ENCODE results near the gene NEDD9.
A peak's percentile ranks its signal among the peaks of the same experiment; 100 is the strongest.

Gene NEDD9

DNA sequence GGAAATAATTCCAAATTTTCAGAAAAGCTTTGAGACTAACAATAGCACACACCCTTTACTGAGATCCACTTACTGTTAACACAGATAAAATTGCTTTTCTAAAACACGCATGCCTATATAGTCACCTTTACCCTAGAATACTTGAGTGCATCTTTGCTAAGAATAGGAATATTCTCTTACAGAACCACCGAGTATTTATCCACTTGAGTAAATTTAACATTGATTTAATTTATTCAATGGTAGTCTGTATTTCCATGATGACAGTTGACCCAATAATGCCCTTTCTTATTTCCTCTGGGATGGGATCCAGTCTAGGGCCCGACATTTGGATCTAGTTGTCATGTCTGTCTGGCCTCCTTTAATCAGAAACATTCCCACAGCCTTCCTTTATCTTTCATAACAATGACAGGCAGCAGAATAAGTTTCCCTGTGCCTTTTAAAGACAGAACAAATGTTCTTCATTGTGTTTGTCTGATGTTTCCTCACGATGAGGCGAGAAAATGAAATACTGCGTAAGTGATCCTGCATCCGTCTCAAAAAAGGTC, 64.3 kb downstream of the NEDD9 start:
- Mint-ChIP-seq H3K27me3 (no peaks in the 10 kb centered on the region), H3K27ac (no peak overlapping the region), H3K4me1 (peaks cover 47% of the 10 kb centered on the region), H3K4me3 (no peak overlapping the region), H3K9me3 (no peaks in the 10 kb centered on the region)
- DNase-seq (no peak), ATAC-seq (no peak)

DNA sequence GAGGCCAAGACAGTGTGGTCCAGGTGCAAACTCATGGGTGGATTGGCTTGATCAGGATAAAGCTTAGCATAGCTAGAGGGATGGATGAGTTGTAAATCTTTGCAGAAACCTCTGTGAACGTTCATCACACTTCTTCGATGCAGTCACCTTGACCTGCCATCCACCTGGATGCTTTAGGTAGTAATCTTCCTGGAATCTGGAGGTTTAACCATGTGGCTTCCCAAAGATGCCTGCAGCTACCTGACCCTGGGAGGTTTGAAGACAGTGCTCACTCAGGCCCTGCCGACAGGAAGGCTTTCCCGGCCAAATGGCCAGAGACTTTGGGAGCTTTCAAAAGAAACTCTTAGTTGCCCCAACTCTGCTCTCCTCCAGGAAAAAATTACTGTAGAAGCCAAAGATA, 65.5 kb downstream of the NEDD9 start:
- Mint-ChIP-seq H3K4me1 (peaks cover 35% of the 10 kb centered on the region), H3K27ac (no peak overlapping the region), H3K27me3 (no peaks in the 10 kb centered on the region), H3K4me3 (no peak overlapping the region), H3K9me3 (no peaks in the 10 kb centered on the region)
- DNase-seq (no peak), ATAC-seq (no peak)

DNA sequence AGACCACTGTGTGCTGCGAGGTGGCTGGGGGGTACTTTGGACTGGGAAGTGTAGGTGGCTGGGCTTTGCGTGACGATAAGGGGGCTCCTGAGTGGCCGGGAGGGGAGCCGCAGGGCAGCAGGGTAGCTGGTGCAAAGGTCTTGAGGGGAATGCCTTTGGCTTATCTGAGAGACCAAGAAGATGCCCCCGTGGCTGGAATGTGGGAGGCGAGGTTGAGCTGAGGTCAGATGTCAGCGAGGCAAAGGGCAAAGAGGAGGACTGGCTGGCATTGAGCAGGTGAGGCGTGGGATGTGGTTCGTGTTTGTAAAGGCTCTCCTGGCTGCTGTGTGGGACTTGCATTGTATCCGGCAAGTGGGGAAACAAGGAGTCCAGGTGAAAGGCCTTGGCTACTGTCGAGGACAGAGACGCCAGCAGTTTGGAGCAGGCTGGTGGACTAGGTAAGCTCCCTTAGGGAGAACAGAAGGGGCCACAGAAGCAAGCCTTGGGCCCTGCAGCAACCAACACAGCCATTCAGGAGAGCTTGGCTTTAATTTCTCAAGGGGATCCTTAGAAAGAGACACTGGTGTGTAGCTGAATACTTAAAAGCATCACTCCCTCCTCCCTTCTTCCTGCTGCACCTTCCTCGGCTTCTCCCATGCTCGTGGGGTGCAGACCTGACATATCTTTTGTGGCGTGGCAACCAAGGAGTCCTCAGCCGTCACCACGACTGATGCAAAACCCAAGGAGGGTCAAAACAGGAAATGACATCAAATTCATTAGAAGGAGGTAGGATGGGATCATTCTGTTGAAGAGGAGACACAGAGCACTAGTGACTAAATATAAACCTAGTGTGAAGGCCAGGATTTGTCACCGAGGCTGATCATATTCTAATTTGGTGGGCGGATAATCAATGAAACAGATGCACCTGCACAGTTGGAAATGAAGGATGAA, 67.5 kb downstream of the NEDD9 start:
- peaks cover 33% of the 10 kb centered on the region for H3K4me1 Mint-ChIP-seq
- no peaks in the 10 kb centered on the region for H3K27me3 Mint-ChIP-seq
- DNase-seq (no peak), ATAC-seq (peak; percentile 51)
- no peaks in the 10 kb centered on the region for H3K9me3 Mint-ChIP-seq
- peak overlapping the region; percentile 74 to 90 for H3K27ac Mint-ChIP-seq
- no peak overlapping the region for H3K4me3 Mint-ChIP-seq

DNA sequence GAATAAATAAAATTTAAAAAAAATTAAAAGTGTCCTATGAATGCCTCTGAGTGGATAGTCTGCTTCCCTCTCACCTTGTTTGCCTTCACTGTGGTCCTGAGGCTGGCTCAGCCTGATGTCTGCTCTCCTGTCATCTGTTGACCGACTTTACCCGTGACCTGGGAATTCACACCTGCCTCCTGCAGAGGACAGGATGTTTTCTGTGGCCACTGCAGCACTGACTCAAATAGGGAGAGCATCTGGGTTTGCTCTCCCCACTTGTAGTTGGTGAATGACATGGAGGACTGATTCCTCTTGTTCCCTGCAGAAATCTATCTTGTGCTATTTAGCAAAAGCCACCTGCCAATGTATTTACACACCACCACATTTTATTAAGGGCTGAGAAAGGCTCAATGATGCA, 68.5 kb downstream of the NEDD9 start:
- Mint-ChIP-seq H3K4me3 (no peak overlapping the region), H3K9me3 (no peaks in the 10 kb centered on the region), H3K27me3 (no peaks in the 10 kb centered on the region), H3K27ac (no peak overlapping the region), H3K4me1 (peaks cover 29% of the 10 kb centered on the region)
- peak in 1 of 2 donors; percentile 45 for DNase-seq
- ATAC-seq, result peak; percentile 90

DNA sequence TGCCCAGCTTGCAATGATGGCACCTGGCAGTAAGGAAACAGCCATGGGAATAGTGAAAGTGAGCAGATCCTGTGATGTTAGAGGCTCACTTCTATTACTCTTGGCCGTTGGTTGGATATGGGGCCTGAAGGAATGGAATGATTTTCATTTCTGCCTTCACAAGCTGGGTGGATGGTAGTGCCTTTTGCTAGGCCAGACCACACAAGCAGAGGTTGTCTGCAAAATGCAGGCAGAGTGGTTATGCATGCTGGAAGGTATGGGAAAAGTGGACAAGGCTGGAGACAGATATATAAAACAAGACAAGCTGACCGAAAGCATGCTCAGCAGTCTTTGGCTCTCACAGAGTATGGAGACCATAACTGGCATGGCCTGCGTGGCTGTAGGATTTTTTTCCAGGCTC, 70.2 kb downstream of the NEDD9 start:
- DNase-seq, result no peak

DNA sequence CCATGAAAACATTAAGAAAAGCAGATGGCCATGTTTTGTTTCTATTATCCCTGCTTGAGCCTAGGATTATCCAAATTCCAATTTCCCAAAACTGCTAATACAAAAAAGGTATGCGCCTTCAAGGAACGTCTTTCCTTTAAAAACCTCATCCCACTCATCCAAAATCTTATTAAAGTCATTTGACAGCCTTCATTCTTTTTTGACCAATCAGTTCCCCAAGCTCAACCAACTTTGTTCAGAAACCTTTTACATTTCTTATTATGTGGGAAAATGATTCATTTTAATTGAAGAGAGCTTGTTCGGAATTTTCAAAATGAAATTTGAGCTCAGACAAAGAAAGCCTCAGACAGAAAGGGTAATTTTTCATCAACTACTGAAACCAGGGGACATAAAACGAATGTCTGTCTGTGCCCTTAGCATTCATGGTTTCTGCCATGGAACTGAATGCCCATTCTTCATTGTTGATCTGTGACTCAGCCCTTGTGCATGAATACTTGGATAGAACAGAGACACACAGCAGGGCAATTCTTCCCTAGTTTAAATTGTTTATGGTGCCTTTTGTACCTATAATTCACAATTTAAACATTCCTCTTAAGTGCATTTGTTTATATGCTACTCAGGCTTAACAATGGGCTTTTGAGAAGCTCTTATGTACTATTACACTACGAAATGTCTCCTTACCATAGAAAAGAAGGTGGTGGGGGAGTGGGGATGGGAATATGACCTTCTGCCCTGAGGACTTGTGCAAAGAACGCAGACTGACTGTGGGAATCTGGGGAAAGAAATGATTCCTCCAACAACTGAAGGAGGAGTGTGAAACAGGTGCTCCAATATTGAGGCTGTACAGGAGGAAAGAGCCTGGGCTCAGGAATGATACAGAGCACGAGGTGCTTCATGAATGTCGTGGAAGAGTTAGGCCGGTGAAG, 71.2 kb downstream of the NEDD9 start:
- DNase-seq (no peak), ATAC-seq (no peak)
- Mint-ChIP-seq H3K4me1 (peaks cover 26% of the 10 kb centered on the region), H3K27ac (no peak overlapping the region), H3K4me3 (no peak overlapping the region), H3K9me3 (no peaks in the 10 kb centered on the region), H3K27me3 (peaks cover 4% of the 10 kb centered on the region)

More for the DNA sequence above, 70.2 kb downstream of the NEDD9 start:
- Mint-ChIP-seq H3K4me3 (no peak overlapping the region), H3K4me1 (peaks cover 26% of the 10 kb centered on the region), H3K9me3 (no peaks in the 10 kb centered on the region), H3K27ac (no peak overlapping the region), H3K27me3 (no peaks in the 10 kb centered on the region)
- ATAC-seq, result no peak

DNA sequence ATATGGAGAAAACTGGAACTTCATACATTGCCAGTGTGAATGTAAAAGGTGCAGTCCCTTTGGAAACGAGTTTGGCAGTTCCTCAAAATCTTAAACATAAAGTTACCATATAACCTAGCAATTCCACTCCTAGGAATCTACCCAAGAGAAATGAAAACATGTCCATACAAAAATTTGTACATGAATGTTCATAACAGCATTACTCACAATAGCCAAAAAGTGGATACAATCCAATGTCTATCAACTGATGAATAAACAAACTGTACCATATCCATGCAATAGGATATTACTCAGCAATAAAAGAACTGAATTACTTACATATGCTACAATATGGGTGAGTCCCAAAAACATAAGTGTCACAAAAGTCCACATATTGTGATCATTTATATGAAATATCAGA, 72.3 kb downstream of the NEDD9 start:
- ATAC-seq (no peak), DNase-seq (no peak)
- Mint-ChIP-seq H3K27me3 (peaks cover 15% of the 10 kb centered on the region), H3K4me3 (no peak overlapping the region), H3K27ac (no peak overlapping the region), H3K4me1 (peaks cover 16% of the 10 kb centered on the region), H3K9me3 (no peaks in the 10 kb centered on the region)

DNA sequence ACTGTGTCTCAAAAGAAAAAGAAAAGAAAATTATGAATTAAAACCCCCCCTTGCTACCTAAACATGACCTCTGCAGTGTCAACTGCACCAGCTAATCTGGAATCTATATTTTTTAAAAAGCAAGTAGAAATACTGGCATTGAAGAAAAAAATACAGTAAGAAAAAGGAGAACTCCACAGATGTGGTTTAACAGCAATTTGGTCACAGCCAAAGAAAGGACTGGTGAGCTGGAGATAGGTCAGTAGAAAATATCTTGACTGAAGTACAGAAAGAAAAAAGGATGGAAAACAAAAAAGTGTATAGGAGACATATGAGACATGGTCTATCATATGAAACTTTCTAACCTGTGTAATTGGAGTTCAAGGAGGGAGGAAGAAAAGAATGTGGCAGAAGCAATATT, 76.9 kb downstream of the NEDD9 start:
- no peak overlapping the region for H3K27ac Mint-ChIP-seq
- H3K27me3 Mint-ChIP-seq, result peaks cover 29% of the 10 kb centered on the region
- no peak for DNase-seq
- H3K4me1 Mint-ChIP-seq, result peaks cover 17% of the 10 kb centered on the region
- H3K9me3 Mint-ChIP-seq, result no peaks in the 10 kb centered on the region
- ATAC-seq, result no peak
- no peak overlapping the region for H3K4me3 Mint-ChIP-seq

DNA sequence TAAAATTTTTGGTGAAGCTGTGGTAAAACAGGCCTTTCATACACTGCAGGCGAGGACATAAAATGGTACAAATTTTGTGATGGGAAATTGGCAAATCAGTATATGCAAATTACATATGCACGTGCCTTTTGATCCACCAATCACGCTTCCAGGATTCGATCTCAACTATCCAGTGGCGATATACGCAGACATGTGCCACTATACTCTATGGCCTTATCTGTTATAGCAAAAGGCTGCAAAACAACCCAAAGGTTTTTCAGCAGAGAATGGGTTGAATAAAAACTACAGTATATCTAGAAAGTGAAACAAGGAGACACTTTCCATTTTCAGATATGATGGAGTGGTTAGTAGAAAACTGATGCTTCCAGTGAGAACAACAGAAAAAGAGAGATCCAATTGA, 79.0 kb downstream of the NEDD9 start:
- Mint-ChIP-seq H3K4me1 (peaks cover 17% of the 10 kb centered on the region), H3K9me3 (no peaks in the 10 kb centered on the region), H3K27ac (no peak overlapping the region), H3K4me3 (peak overlapping the region; percentile 67 to 93), H3K27me3 (peaks cover 29% of the 10 kb centered on the region)
- no peak for ATAC-seq
- no peak for DNase-seq

DNA sequence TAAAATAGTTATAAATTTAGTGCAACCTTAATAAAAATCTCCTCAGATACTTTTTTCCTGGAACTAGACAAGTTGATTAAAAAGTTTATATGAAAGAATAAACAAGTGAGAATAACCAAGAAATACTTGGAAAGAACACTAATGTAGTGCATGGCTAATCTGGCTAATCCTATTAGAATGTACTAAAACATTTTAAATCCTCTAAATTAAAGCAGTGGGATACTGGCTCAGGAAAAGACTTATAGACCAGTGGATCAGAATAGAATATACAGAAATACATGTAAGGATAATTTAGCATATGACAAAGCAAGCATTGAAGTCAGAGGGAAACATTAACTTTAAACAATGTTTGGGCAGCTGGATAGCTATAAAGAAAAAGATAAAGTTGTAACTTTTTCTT, 79.9 kb downstream of the NEDD9 start:
- H3K4me1 Mint-ChIP-seq, result peaks cover 17% of the 10 kb centered on the region
- no peak for ATAC-seq
- DNase-seq, result no peak
- no peak overlapping the region for H3K27ac Mint-ChIP-seq
- no peaks in the 10 kb centered on the region for H3K9me3 Mint-ChIP-seq
- peaks cover 29% of the 10 kb centered on the region for H3K27me3 Mint-ChIP-seq
- H3K4me3 Mint-ChIP-seq, result no peak overlapping the region

DNA sequence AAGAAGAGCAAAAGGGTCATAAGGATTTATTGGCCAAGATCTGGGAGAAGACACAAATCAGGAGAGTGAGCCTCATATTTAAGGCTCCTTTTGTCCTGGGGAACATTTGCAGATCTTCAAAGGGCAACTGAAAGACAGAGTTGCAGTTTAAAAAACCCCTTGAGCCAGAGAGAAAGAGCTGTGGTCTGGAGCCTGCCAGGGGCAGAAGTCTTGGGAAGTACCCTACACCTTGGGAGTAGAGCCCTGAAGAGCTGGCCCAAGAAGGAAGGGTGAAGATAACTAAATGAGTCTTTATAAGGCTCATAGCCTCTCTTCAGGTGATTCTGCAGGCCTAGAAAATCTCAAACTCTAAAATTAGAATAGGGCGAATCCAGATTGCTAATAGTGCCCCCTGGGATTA, 81.0 kb downstream of the NEDD9 start:
- no peak for ATAC-seq
- no peak overlapping the region for H3K27ac Mint-ChIP-seq
- DNase-seq, result no peak
- H3K4me1 Mint-ChIP-seq, result peaks cover 17% of the 10 kb centered on the region
- H3K27me3 Mint-ChIP-seq, result peaks cover 27% of the 10 kb centered on the region
- H3K4me3 Mint-ChIP-seq, result no peak overlapping the region
- H3K9me3 Mint-ChIP-seq, result no peaks in the 10 kb centered on the region

DNA sequence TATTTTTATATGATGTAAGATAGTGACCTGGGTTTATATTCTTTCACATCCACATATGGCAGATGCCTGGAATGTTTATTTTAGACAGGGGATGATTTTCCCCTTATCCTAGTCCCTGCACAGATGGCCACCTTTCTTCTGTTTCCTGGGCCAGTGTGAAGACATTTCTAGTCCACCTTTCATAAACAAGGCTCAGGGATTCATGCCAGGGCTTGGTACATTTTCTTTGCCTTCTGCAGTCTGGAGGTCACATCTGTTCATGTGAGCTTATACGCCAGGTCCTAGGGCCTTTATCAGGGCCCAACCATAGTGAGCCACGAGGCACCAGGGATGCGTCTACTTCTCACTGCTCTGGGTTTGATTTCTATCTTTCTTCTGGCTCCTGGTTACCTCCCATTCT, 82.9 kb downstream of the NEDD9 start:
- Mint-ChIP-seq H3K27ac (no peak overlapping the region), H3K4me3 (no peak overlapping the region), H3K9me3 (no peaks in the 10 kb centered on the region), H3K4me1 (peaks cover 13% of the 10 kb centered on the region), H3K27me3 (peaks cover 7% of the 10 kb centered on the region)
- ATAC-seq (no peak), DNase-seq (no peak)

DNA sequence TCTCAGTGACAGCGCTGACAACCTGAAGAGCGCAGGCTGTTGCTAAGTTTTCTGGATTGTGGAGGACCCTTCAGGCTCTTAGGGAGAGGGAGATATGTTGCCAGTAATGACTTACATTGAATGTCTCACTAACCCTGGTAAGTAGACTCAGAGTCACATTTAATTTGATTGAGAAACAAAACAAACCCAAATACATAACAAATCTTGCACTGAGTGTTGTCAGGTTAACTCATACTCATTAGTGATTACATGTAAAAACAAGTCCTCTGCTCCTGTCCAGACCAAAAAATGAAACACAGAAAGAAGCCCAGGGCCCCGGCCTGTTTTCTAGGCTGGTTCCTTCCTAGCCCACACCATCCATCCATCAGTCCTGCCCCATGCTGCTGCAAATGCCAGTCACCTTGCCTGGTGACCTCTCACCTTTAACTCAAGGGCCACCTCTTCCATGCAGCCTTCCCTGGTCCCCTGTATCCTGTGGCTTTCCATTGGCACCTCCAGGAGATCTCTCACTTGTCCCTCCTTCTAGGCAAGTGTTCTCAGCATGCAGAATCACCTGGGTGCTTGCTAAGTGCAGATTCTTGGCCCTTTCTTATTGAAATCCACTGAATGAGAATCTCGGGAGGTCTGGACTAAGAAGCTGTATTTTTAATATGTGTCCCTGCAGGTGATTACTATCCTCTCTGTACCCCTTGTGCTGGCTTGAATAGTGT, 86.2 kb downstream of the NEDD9 start:
- H3K27ac Mint-ChIP-seq, result no peak overlapping the region
- no peaks in the 10 kb centered on the region for H3K27me3 Mint-ChIP-seq
- ATAC-seq, result no peak
- H3K4me3 Mint-ChIP-seq, result no peak overlapping the region
- no peaks in the 10 kb centered on the region for H3K9me3 Mint-ChIP-seq
- no peak for DNase-seq
- H3K4me1 Mint-ChIP-seq, result peaks cover 6% of the 10 kb centered on the region

DNA sequence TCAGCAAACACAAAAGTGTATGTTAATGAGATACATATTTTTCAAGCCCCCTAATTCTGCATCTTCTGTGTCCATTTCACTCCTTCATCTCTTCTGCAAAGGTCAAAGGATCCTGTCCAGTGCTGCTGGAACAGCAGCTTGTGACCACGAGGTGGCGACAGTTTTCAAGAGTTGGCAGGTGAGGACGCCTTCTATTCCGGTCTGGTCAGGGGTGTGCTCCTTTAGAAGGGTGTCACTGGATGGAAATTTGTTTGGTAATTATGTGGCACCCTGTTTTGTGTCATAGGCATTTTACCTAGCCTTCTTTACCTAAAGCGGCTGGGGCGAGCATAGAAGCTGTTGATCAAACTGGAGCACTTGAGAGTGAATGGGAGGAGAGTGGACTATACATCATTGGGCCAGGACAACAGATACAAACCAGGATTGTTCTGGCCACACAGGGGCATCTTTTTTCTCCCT, 88.0 kb downstream of the NEDD9 start:
- H3K27ac Mint-ChIP-seq, result peak overlapping the region in 1 of 2 donors; percentile 38
- DNase-seq, result peak; percentile 69 to 79
- no peak overlapping the region for H3K4me3 Mint-ChIP-seq
- no peaks in the 10 kb centered on the region for H3K27me3 Mint-ChIP-seq
- ATAC-seq, result peak; percentile 90
- H3K9me3 Mint-ChIP-seq, result peaks cover 0 to 6% of the 10 kb centered on the region in 2 donors
- H3K4me1 Mint-ChIP-seq, result peaks cover 17% of the 10 kb centered on the region
